ENCODE results near the gene CFAP206.
"Not testable (repeated sequence)": the region's sequence is repeated elsewhere in the genome, so short reads cannot be mapped to it uniquely, and the experiment has no call there.

Gene CFAP206

GRCh38 chr6:87421576-87421975 is 13.8 kb downstream of the CFAP206 start:
- DNase-seq = no peak

- no peak for DNase-seq
Observed at GRCh38 chr6:87426789-87427188, 19.0 kb downstream of the CFAP206 start.

GRCh38 chr6:87430499-87430898 is 22.7 kb downstream of the CFAP206 start:
- no peak for DNase-seq

- DNase-seq = no peak
Observed at GRCh38 chr6:87431263-87431662, 23.5 kb downstream of the CFAP206 start.

GRCh38 chr6:87436435-87436834 is 28.7 kb downstream of the CFAP206 start:
- peak; percentile 31 for DNase-seq

- no peak for DNase-seq
Observed at GRCh38 chr6:87441711-87442110, 33.9 kb downstream of the CFAP206 start.

- DNase-seq = no peak
Observed at GRCh38 chr6:87444362-87444761, 36.6 kb downstream of the CFAP206 start.

- DNase-seq = no peak
Observed at GRCh38 chr6:87465051-87465450, 57.3 kb downstream of the CFAP206 start.

- peak; percentile 88 for DNase-seq
Observed at GRCh38 chr6:87472525-87473418, 65.0 kb downstream of the CFAP206 start, which contains the start of gene SLC35A1. TSS of gene SLC35A1 (plus strand) at chr6:87472974. CDS start at chr6:87473004, 30 bp downstream.

GRCh38 chr6:87473419-87473903 is 65.7 kb downstream of the CFAP206 start:
- DNase-seq = no peak

GRCh38 chr6:87481931-87482330 is 74.2 kb downstream of the CFAP206 start:
- no peak for DNase-seq

GRCh38 chr6:87482366-87482765 is 74.6 kb downstream of the CFAP206 start:
- no peak for DNase-seq

- no peak for DNase-seq
Observed at GRCh38 chr6:87483929-87484328, 76.2 kb downstream of the CFAP206 start.

GRCh38 chr6:87484491-87484890 is 76.7 kb downstream of the CFAP206 start:
- no peak for DNase-seq

GRCh38 chr6:87487555-87487954 is 79.8 kb downstream of the CFAP206 start:
- DNase-seq = no peak

GRCh38 chr6:87489326-87489725 is 81.6 kb downstream of the CFAP206 start:
- DNase-seq = not testable (repeated sequence)

- no peak for DNase-seq
Observed at GRCh38 chr6:87494761-87495422, 87.1 kb downstream of the CFAP206 start.

GRCh38 chr6:87498048-87498447 is 90.3 kb downstream of the CFAP206 start:
- DNase-seq = no peak

- no peak for DNase-seq
Observed at GRCh38 chr6:87501809-87502572, 94.2 kb downstream of the CFAP206 start.

- no peak for DNase-seq
Observed at GRCh38 chr6:87504441-87504840, 96.7 kb downstream of the CFAP206 start.

Measured in activated naive CD4-positive, alpha-beta T cell treated with Interleukin-2 at 50 U/mL for 16 hours (primary cell).